ENCODE measurements around the gene NCOA5. TPM values are rescaled to one million over a fixed set of nuclear protein-coding genes. Genes with fewer than 3 reads are reported as not detected.

NCOA5 gene
- total and polyA plus RNA-seq, 9 of the 15 experiments (the other 6 are each of a cell fraction or from before 2014, with no cell fraction given) = 3.9 to 22.8 (median 13.8) TPM

DNA sequence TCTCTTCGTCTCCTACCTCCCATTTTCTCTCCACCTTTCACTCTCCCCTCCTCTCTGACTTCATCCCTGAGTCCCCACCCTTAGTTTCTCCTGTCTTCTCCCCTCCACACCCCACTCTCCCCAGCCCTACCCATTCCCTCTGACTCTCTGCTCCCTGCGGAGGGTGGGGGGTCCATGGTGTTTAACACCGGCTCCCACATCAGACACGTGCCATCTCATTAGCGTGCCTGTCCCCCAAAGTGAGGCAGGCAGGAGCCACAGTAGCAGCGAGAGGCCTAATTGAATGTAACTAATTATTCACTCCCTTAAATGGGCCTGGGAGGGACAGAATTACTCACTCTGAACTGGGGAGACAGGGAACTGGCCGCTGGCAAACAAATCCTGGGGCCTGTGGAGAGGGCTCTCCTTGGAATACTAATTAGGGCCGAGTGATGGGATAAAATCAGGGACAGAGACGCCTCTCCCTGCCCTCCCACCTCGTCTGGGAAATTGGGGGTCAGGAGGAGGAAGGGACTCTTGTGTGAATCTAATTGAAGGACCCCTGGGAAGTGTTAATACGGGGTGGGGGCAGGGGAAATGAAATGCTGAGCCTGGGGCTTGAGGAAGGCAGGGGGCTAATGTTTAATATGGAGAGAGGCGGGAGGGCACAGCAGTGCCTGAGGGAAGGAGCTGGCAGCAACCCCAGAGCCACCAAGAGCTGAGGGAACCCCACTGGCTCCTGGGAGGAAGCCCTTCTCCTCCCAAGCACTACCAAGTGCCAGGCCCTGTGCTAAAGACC lies 46.3 kb upstream of the NCOA5 start (continued):
- TF ChIP-seq, protein P1, sequence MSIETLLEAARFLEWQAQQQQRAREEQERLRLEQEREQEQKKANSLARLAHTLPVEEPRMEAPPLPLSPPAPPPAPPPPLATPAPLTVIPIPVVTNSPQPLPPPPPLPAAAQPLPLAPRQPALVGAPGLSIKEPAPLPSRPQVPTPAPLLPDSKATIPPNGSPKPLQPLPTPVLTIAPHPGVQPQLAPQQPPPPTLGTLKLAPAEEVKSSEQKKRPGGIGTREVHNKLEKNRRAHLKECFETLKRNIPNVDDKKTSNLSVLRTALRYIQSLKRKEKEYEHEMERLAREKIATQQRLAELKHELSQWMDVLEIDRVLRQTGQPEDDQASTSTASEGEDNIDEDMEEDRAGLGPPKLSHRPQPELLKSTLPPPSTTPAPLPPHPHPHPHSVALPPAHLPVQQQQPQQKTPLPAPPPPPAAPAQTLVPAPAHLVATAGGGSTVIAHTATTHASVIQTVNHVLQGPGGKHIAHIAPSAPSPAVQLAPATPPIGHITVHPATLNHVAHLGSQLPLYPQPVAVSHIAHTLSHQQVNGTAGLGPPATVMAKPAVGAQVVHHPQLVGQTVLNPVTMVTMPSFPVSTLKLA (conservative IDR thresholded peaks at IDR 0.05) = no peak
- TF ChIP-seq SP2 (IDR thresholded peaks at IDR 0.05; ENCODE audit: extremely low read depth, low read depth, low read length, poor library complexity, severe bottlenecking) (no peak), POLR2H (tag; IDR thresholded peaks at IDR 0.05; ENCODE audit: low read depth) (no peak), ZNF780A (CRISPR knock-in tag; IDR thresholded peaks at IDR 0.05) (no peak), ERF (CRISPR knock-in tag; IDR thresholded peaks at IDR 0.05) (no peak)

DNA sequence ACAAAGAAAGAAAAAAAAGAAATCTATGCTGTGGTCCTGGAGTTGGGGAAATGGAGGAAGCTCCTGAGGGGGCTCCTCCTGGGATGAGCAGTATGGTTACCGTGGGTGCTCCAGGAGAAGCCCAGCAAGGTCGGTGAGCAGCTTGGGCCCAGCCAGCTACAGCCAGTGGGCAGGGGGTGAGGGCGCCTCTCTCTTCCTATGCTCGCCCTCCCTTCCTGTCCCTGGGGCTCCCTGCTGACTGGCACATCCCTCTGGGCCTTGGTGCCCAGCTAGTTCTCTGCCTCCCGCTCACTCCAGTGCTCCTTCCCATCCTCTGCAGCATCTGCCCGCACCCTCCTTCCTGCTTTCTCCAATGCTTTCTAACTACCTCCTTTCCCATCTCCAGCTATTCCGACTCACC lies 45.0 kb upstream of the NCOA5 start:
- no peak for FAIRE-seq
- in situ Hi-C loops (cut with MboI) = loop anchor here (25.0 kb wide), 1 partner anchor 178 kb away; the partner anchor contains the start of gene CDH22
- TF ChIP-seq ZNF274 (IDR thresholded peaks at IDR 0.05; ENCODE audit: borderline replicate concordance, low read depth, low read length) (no peak), ZNF3 (CRISPR knock-in tag; IDR thresholded peaks at IDR 0.05) (no peak), NCOA1 (IDR thresholded peaks at IDR 0.05; ENCODE audit: low read depth) (no peak)
- TF ChIP-seq, protein P2, sequence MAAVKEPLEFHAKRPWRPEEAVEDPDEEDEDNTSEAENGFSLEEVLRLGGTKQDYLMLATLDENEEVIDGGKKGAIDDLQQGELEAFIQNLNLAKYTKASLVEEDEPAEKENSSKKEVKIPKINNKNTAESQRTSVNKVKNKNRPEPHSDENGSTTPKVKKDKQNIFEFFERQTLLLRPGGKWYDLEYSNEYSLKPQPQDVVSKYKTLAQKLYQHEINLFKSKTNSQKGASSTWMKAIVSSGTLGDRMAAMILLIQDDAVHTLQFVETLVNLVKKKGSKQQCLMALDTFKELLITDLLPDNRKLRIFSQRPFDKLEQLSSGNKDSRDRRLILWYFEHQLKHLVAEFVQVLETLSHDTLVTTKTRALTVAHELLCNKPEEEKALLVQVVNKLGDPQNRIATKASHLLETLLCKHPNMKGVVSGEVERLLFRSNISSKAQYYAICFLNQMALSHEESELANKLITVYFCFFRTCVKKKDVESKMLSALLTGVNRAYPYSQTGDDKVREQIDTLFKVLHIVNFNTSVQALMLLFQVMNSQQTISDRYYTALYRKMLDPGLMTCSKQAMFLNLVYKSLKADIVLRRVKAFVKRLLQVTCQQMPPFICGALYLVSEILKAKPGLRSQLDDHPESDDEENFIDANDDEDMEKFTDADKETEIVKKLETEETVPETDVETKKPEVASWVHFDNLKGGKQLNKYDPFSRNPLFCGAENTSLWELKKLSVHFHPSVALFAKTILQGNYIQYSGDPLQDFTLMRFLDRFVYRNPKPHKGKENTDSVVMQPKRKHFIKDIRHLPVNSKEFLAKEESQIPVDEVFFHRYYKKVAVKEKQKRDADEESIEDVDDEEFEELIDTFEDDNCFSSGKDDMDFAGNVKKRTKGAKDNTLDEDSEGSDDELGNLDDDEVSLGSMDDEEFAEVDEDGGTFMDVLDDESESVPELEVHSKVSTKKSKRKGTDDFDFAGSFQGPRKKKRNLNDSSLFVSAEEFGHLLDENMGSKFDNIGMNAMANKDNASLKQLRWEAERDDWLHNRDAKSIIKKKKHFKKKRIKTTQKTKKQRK (IDR thresholded peaks at IDR 0.05; ENCODE audit: borderline replicate concordance, low read depth, low read length) = no peak

More for the DNA sequence above, 45.0 kb upstream of the NCOA5 start:
- Histone ChIP-seq H3K4me1 (replicated peaks in 1 of 2; ENCODE audit: control insufficient read depth in 2 of 2, insufficient read depth in 2 of 2, low read length in 2 of 2) (peaks cover 0 to 4% of the 10 kb centered on the region in 2 experiments; a peak in 1 of 5 replicates), H3K27ac (ENCODE audit: extremely low read depth, low read depth, low read length) (no peak overlapping the region), H3K9me1 (ENCODE audit: control insufficient read depth, insufficient read depth, low read length) (no peaks in the 10 kb centered on the region), H3K79me2 (ENCODE audit: control insufficient read depth, insufficient read depth, low read length) (no peaks in the 10 kb centered on the region), H3K36me3 (ENCODE audit: control insufficient read depth, insufficient read depth, low read length) (no peaks in the 10 kb centered on the region), H3K27me3 (ENCODE audit: control insufficient read depth in 2 of 2, insufficient read depth in 2 of 2, low read length in 2 of 2) (peaks cover 8 to 49% of the 10 kb centered on the region in 2 experiments; a peak in 4 of 5 replicates), H3K9ac (ENCODE audit: insufficient read depth in 1 of 2, low read depth in 2 of 2, low read length in 2 of 2) (no peak overlapping the region; a peak in 1 of 4 replicates), H3K9me3 (replicated peaks; ENCODE audit: control insufficient read depth, insufficient read depth, low read depth, low read length) (no peaks in the 10 kb centered on the region), H4K20me1 (replicated peaks; ENCODE audit: control insufficient read depth, insufficient read depth, low read length) (peaks cover 15% of the 10 kb centered on the region), H2AFZ (ENCODE audit: low read depth, low read length) (no peak overlapping the region), H3K4me2 (ENCODE audit: insufficient read depth, low read length) (no peak overlapping the region), H3K4me3 (no peak overlapping the region)
- 0% methylated on average over 7 of the region's 7 CpGs for WGBS (ENCODE audit: insufficient coverage, low coverage, missing lambda C conversion rate)
- DNase-seq (ENCODE audit: extremely low read depth in 1 of 4, low spot score in 3 of 4) (no peak), ATAC-seq (no peak)
- intact Hi-C loops (cut with micrococcal nuclease) = loop anchor here (5.0 kb wide), 2 partner anchors 112 to 173 kb away; partner anchors contain the start of gene CDH22
- POLR2A ChIA-PET = no interaction called here
- BruUV-seq (replicated peaks) = no TSS peak
- CTCF ChIA-PET (ENCODE audit: low intra/inter-chr PET ratio) = interaction anchor here (0.5 kb wide), 1 partner anchor 122 kb away, joined by 4 read pairs; no protein-coding TSS in a partner anchor
